Gastroesophageal sphincter (tissue), 4 donors: ENCODE results near the gene CHSY3. TPM values are rescaled to one million over a fixed set of nuclear protein-coding genes. Genes with fewer than 3 reads are reported as not detected.

Source experiments
- ATAC-seq: fragments of 150-250 bp; one replicate; pipeline ENCODE4 v1.9.1; 2016; ENCODE audit warnings: mild to moderate bottlenecking, moderate library complexity
- H3K27ac ChIP-seq, 4 donors: fragments of 200-600 bp; sonication (generic) in 3 of 4; 1 replicate in 3 of 4; 2 replicates in 1 of 4; pipeline ENCODE4 v1.5.1; 2016 to 2019
- H3K27me3 ChIP-seq: fragments of 200-600 bp; sonication (generic); one replicate; pipeline ENCODE4 v1.5.1; 2019
- H3K36me3 ChIP-seq, 2 donors: fragments of 200-600 bp; sonication (generic); one replicate each; pipeline ENCODE4 v1.5.1; 2019; ENCODE audit warnings: control low read depth in 1 of 2
- H3K4me1 ChIP-seq, 3 donors: fragments of 200-600 bp; sonication (generic); 1 replicate in 2 of 3; 2 replicates in 1 of 3; pipeline ENCODE4 v1.5.1; 2016 to 2019; ENCODE audit warnings: control low read depth in 2 of 3
- H3K4me3 ChIP-seq, 2 donors: fragments of 200-600 bp; sonication (generic); one replicate each; pipeline ENCODE4 v1.5.1; 2019; ENCODE audit warnings: mild to moderate bottlenecking in 1 of 2, moderate library complexity in 1 of 2
- H3K9me3 ChIP-seq, 3 donors: fragments of 200-600 bp; sonication (generic); one replicate each; pipeline ENCODE4 v1.5.1; 2017 to 2019; ENCODE audit warnings: control low read depth in 2 of 3
- CTCF ChIP-seq, 4 experiments: fragments of 200-600 bp in 2 of 4; fragments of 450-650 bp in 2 of 4; sonication (generic) in 1 of 4; IDR thresholded peaks; one replicate each; pipeline ENCODE4 v1.5.1; 2017 to 2019; ENCODE audit warnings: antibody characterized with exemption in 4 of 4, mild to moderate bottlenecking in 2 of 4, moderate library complexity in 2 of 4
- EP300 ChIP-seq: sonication (generic); formaldehyde crosslinking; IDR thresholded peaks from one replicate; pipeline ENCODE4 v1.6.1; 2017; ENCODE audit warnings: antibody characterized with exemption, mild to moderate bottlenecking
- POLR2A ChIP-seq, 2 donors: fragments of 450-650 bp; IDR thresholded peaks; one replicate each; pipeline ENCODE4 v1.6.1; 2017; ENCODE audit warnings: antibody characterized with exemption in 2 of 2, mild to moderate bottlenecking in 2 of 2, moderate library complexity in 1 of 2
- POLR2AphosphoS5 ChIP-seq: sonication (generic); formaldehyde crosslinking; IDR thresholded peaks from one replicate; pipeline ENCODE4 v1.6.1; 2017; ENCODE audit warnings: antibody characterized with exemption
- WGBS, 2 donors: methylation state at CpG; one replicate each; pipeline ENCODE4 v1.1.5; 2018; ENCODE audit warnings: low coverage in 1 of 2; 5-methylcytosine and 5-hydroxymethylcytosine counted together
- total RNA-seq, 4 donors: library from RNA; depleted of rRNA; stranded (reverse); fragments of >200 nt; gene quantifications; one replicate each; pipeline ENCODE4 v1.1.0, GENCODE V29; 2016

Gene CHSY3
- total RNA-seq, 4 donors from 2014 or later = 0.78 to 3.4 (median 2.8) TPM

GRCh38 chr5:130037905-130038304 lies 133.6 kb downstream of the CHSY3 start:
- Histone ChIP-seq H3K36me3 (no peaks in the 10 kb centered on the region), H3K9me3 (no peaks in the 10 kb centered on the region), H3K4me1 (no peaks in the 10 kb centered on the region), H3K4me3 (no peak overlapping the region), H3K27me3 (no peaks in the 10 kb centered on the region), H3K27ac (no peak overlapping the region)
- no peak for ATAC-seq
- TF ChIP-seq POLR2AphosphoS5 = no peak
- no peak for TF ChIP-seq CTCF (IDR thresholded peaks at IDR 0.05)
- no peak for TF ChIP-seq POLR2A (IDR thresholded peaks at IDR 0.05)
- TF ChIP-seq EP300 = no peak

- WGBS, 2 donors = 80 to 86% methylated on average over 1 of the region's 1 CpG
- Histone ChIP-seq H3K9me3 (no peaks in the 10 kb centered on the region), H3K27ac (no peak overlapping the region), H3K4me1 (no peaks in the 10 kb centered on the region), H3K27me3 (no peaks in the 10 kb centered on the region), H3K4me3 (no peak overlapping the region), H3K36me3 (no peaks in the 10 kb centered on the region)
- no peak for ATAC-seq
- TF ChIP-seq CTCF (IDR thresholded peaks at IDR 0.05) = no peak
- no peak for TF ChIP-seq POLR2AphosphoS5
- TF ChIP-seq EP300 = no peak
These were observed 139.6 kb downstream of the CHSY3 start for GRCh38 chr5:130043834-130044233.

- H3K4me3 ChIP-seq = no peak overlapping the region
These were observed 141.1 kb downstream of the CHSY3 start for GRCh38 chr5:130045334-130045733.

GRCh38 chr5:130050585-130050984 lies 146.3 kb downstream of the CHSY3 start:
- Histone ChIP-seq H3K36me3 (no peaks in the 10 kb centered on the region), H3K4me3 (no peak overlapping the region), H3K9me3 (no peaks in the 10 kb centered on the region), H3K4me1 (no peaks in the 10 kb centered on the region), H3K27ac (no peak overlapping the region), H3K27me3 (no peaks in the 10 kb centered on the region)
- no peak for ATAC-seq
- no peak for TF ChIP-seq CTCF (IDR thresholded peaks at IDR 0.05)
- TF ChIP-seq EP300 = no peak
- WGBS, 2 donors = 88 to 93% methylated on average over 3 of the region's 3 CpGs

More at GRCh38 chr5:130045334-130045733, 141.1 kb downstream of the CHSY3 start:
- no peaks in the 10 kb centered on the region for H3K9me3 ChIP-seq
- H3K36me3 ChIP-seq = no peaks in the 10 kb centered on the region
- no peaks in the 10 kb centered on the region for H3K27me3 ChIP-seq
- WGBS, 2 donors = 71 to 90% methylated on average over 3 of the region's 3 CpGs
- H3K4me1 ChIP-seq = no peaks in the 10 kb centered on the region
- no peak for TF ChIP-seq POLR2A (IDR thresholded peaks at IDR 0.05)
- TF ChIP-seq EP300 = no peak
- no peak for TF ChIP-seq POLR2AphosphoS5
- TF ChIP-seq CTCF (IDR thresholded peaks at IDR 0.05) = no peak
- ATAC-seq = no peak
- H3K27ac ChIP-seq = no peak overlapping the region

- no peak for TF ChIP-seq CTCF (IDR thresholded peaks at IDR 0.05)
- no peak for TF ChIP-seq EP300
- no peak for TF ChIP-seq POLR2AphosphoS5
- no peak for TF ChIP-seq POLR2A (IDR thresholded peaks at IDR 0.05)
- Histone ChIP-seq H3K9me3 (no peaks in the 10 kb centered on the region), H3K27me3 (no peaks in the 10 kb centered on the region), H3K27ac (no peak overlapping the region), H3K36me3 (no peaks in the 10 kb centered on the region), H3K4me3 (no peak overlapping the region), H3K4me1 (no peaks in the 10 kb centered on the region)
- ATAC-seq = no peak
- 78 to 100% methylated on average over 1 of the region's 1 CpG for WGBS, 2 donors
These were observed 148.5 kb downstream of the CHSY3 start for GRCh38 chr5:130052752-130053151.
